Smooth muscle cell (in vitro differentiated cells): ENCODE data around the gene TAS2R60. TPM values are rescaled to one million over a fixed set of nuclear protein-coding genes. Genes with fewer than 3 reads are reported as not detected.

ENCODE experiments used
- DNase-seq: peaks from one replicate; lab custom pipeline; 2025; ENCODE audit not compliant: unreplicated experiment; lab: John Stamatoyannopoulos, UW
- H2AFZ ChIP-seq: fragments of 200-600 bp; sonication (generic); 2 replicates; pipeline ENCODE4 v1.6.0; 2016; ENCODE audit warnings: antibody characterized with exemption, low read depth, mild to moderate bottlenecking
- H3F3A ChIP-seq: fragments of 200-600 bp; sonication (generic); 2 replicates; pipeline ENCODE4 v1.6.0; 2017; ENCODE audit warnings: antibody characterized with exemption, low read depth
- H3K27ac ChIP-seq: fragments of 200-600 bp; sonication (generic); 2 replicates; pipeline ENCODE4 v1.5.1; 2016; ENCODE audit warnings: low read depth, mild to moderate bottlenecking
- H3K27me3 ChIP-seq: fragments of 200-600 bp; sonication (generic); 2 replicates; pipeline ENCODE4 v1.6.1; 2016; ENCODE audit warnings: low read depth, mild to moderate bottlenecking
- H3K36me3 ChIP-seq: fragments of 200-600 bp; sonication (generic); 2 replicates; pipeline ENCODE4 v1.5.1; 2016; ENCODE audit warnings: low read depth
- H3K4me1 ChIP-seq: fragments of 200-600 bp; sonication (generic); 2 replicates; pipeline ENCODE4 v1.5.1; 2016; ENCODE audit warnings: low read depth
- H3K4me2 ChIP-seq: fragments of 200-600 bp; sonication (generic); 2 replicates; pipeline ENCODE4 v1.6.0; 2016; ENCODE audit warnings: mild to moderate bottlenecking
- H3K4me3 ChIP-seq: fragments of 200-600 bp; sonication (generic); 2 replicates; pipeline ENCODE4 v1.5.1; 2016; ENCODE audit warnings: mild to moderate bottlenecking
- H3K79me2 ChIP-seq: fragments of 200-600 bp; sonication (generic); 2 replicates; pipeline ENCODE4 v1.6.0; 2016; ENCODE audit warnings: low read depth, mild to moderate bottlenecking
- H3K9ac ChIP-seq: fragments of 200-600 bp; sonication (generic); 2 replicates; pipeline ENCODE4 v1.6.0; 2016; ENCODE audit warnings: low read depth
- H3K9me3 ChIP-seq: fragments of 200-600 bp; sonication (generic); replicated peaks from 2 replicates; pipeline ENCODE4 v1.5.1; 2016; ENCODE audit warnings: low read depth
- H4K20me1 ChIP-seq: fragments of 200-600 bp; sonication (generic); 2 replicates; pipeline ENCODE4 v1.6.0; 2016; ENCODE audit warnings: low read depth
- CTCF ChIP-seq: fragments of 200-600 bp; sonication (generic); IDR thresholded peaks from 2 replicates; pipeline ENCODE4 v1.5.1; 2017; ENCODE audit warnings: borderline replicate concordance, mild to moderate bottlenecking, antibody characterized with exemption; ENCODE audit not compliant: insufficient read depth, poor library complexity, severe bottlenecking
- WGBS: methylation state at CpG from one replicate; pipeline ENCODE4 v1.1.7; 2016; ENCODE audit warnings: low lambda C conversion rate; 5-methylcytosine and 5-hydroxymethylcytosine counted together
- polyA plus RNA-seq: library from polyadenylated mRNA; unstranded; fragments of >200 nt; fragmentation: Nextera tagmentation; extraction: Ambion mirVana; gene quantifications from 2 replicates; pipeline ENCODE4 v1.2.1, GENCODE V29; 2016
- total RNA-seq: library from RNA; depleted of rRNA; stranded (reverse); fragments of >200 nt; gene quantifications from 2 replicates; pipeline ENCODE4 v1.2.3, GENCODE V29; 2014

The TAS2R60 gene
- total and polyA plus RNA-seq, 2 experiments from 2014 or later = not detected

GRCh38 chr7:143415742-143416397 is 27.4 kb upstream of the TAS2R60 start:
- no peak overlapping the region for H3K4me2 ChIP-seq
- no peaks in the 10 kb centered on the region for H3K9me3 ChIP-seq
- H3F3A ChIP-seq = no peaks in the 10 kb centered on the region
- no peak for DNase-seq
- H2AFZ ChIP-seq = no peak overlapping the region
- WGBS = 88% methylated on average over 8 of the region's 8 CpGs
- H3K4me1 ChIP-seq = peaks cover 6% of the 10 kb centered on the region
- H3K9ac ChIP-seq = no peak overlapping the region
- no peaks in the 10 kb centered on the region for H4K20me1 ChIP-seq
- H3K27ac ChIP-seq = no peak overlapping the region
- H3K4me3 ChIP-seq = no peak overlapping the region
- TF ChIP-seq CTCF = no peak
- H3K79me2 ChIP-seq = no peaks in the 10 kb centered on the region
- no peaks in the 10 kb centered on the region for H3K27me3 ChIP-seq
- no peaks in the 10 kb centered on the region for H3K36me3 ChIP-seq

- H2AFZ ChIP-seq = no peak overlapping the region
- no peak overlapping the region for H3K9ac ChIP-seq
- DNase-seq = no peak
Measured at GRCh38 chr7:143416565-143417149, 26.6 kb upstream of the TAS2R60 start.

GRCh38 chr7:143417734-143418383 is 25.4 kb upstream of the TAS2R60 start:
- no peak overlapping the region for H3K4me3 ChIP-seq
- 77% methylated on average over 1 of the region's 1 CpG for WGBS
- no peaks in the 10 kb centered on the region for H3K36me3 ChIP-seq
- no peak overlapping the region for H2AFZ ChIP-seq
- H3K27me3 ChIP-seq = no peaks in the 10 kb centered on the region
- H3K4me2 ChIP-seq = no peak overlapping the region
- H3K9ac ChIP-seq = no peak overlapping the region
- no peak overlapping the region for H3K27ac ChIP-seq
- no peaks in the 10 kb centered on the region for H4K20me1 ChIP-seq
- no peaks in the 10 kb centered on the region for H3F3A ChIP-seq
- no peak for TF ChIP-seq CTCF
- H3K9me3 ChIP-seq = no peaks in the 10 kb centered on the region
- H3K4me1 ChIP-seq = no peaks in the 10 kb centered on the region
- no peak for DNase-seq
- H3K79me2 ChIP-seq = no peaks in the 10 kb centered on the region

More at GRCh38 chr7:143416565-143417149, 26.6 kb upstream of the TAS2R60 start:
- no peaks in the 10 kb centered on the region for H3K4me1 ChIP-seq
- no peaks in the 10 kb centered on the region for H3K9me3 ChIP-seq
- no peaks in the 10 kb centered on the region for H3K79me2 ChIP-seq
- no peaks in the 10 kb centered on the region for H3K36me3 ChIP-seq
- peak; percentile 70 for TF ChIP-seq CTCF
- no peak overlapping the region for H3K4me2 ChIP-seq
- no peak overlapping the region for H3K4me3 ChIP-seq
- no peaks in the 10 kb centered on the region for H4K20me1 ChIP-seq
- no peaks in the 10 kb centered on the region for H3K27me3 ChIP-seq
- WGBS = 10% methylated on average over 3 of the region's 3 CpGs
- no peak overlapping the region for H3K27ac ChIP-seq
- no peaks in the 10 kb centered on the region for H3F3A ChIP-seq
